HG02678 (cell line): ENCODE measurements around the gene P2RX1.

Source experiments
- ATAC-seq: cut with Tn5 transposase; IDR thresholded peaks from one replicate; pipeline ENCODE4 v1.9.1; 2021; ENCODE audit warnings: mild to moderate bottlenecking, moderate library complexity; ENCODE audit not compliant: unreplicated experiment

The P2RX1 gene

GRCh38 chr17:3889325-3890012, 26.8 kb downstream of the P2RX1 start:
- ATAC-seq, result no peak

- no peak for ATAC-seq
These were observed 27.7 kb downstream of the P2RX1 start for GRCh38 chr17:3888343-3889171.

DNA sequence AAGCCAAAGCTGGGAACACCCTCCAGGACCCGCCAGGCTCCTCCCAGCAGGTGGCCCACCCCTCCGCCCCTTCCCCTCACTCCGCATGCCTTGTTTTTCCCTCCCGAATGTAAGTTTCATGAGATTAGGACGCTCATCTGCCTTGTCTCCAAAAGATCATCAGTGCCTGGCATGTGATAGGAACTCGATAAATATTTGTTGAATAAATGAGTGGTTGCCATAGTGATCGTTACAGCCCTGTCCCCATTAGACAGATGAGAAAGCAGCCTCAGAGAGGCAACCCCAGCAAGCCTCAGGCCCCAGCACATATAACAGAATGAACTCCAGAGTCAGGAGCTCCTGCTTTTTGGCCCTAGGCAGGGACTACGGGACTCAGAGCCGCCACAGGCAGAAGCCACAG, 28.5 kb downstream of the P2RX1 start:
- no peak for ATAC-seq

GRCh38 chr17:3887394-3887793, 28.9 kb downstream of the P2RX1 start:
- no peak for ATAC-seq

GRCh38 chr17:3886776-3887175, 29.5 kb downstream of the P2RX1 start:
- no peak for ATAC-seq

DNA sequence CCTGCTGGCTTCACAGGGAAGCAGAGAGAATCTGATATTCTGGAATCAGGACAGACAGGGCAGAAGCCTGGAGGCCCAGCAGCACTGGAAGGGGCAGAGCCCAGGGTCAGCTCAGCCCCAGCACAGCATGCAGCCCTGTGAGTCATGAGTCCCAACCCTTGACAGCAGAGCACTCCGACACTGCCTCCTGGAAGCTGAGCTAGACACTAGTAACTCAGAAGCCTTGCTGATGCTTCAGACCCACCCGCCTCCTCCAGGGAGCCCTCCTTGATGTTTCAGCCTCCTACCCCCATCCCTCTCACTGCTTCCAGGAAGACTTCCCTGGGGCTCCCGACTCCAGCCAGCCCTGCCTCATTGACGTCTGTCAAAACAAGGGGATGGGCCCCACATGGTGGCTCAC, 30.3 kb downstream of the P2RX1 start:
- no peak for ATAC-seq

- no peak for ATAC-seq
These were observed 31.0 kb downstream of the P2RX1 start for GRCh38 chr17:3885271-3885670.

DNA sequence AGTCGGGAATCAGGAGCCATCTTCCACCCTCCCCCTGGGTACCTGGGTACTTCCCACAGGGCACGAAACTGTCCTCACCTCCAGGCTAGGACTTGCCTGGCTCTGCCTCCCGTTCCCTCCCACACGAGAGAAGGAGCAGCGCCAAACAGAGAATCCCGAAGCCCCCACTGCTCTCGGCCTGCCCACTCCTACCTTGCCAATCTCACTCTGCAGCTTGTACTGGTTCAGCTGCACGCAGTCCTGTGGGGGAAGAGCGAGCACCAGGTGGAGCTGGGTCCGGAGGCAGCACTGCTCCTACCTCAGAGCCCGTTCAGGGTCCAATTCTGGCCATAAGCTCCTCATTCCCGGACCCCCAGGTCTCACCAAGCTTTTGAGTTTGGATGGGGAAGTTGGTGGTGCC, 32.1 kb downstream of the P2RX1 start:
- no peak for ATAC-seq

GRCh38 chr17:3882276-3882675, 34.0 kb downstream of the P2RX1 start:
- ATAC-seq, result no peak

DNA sequence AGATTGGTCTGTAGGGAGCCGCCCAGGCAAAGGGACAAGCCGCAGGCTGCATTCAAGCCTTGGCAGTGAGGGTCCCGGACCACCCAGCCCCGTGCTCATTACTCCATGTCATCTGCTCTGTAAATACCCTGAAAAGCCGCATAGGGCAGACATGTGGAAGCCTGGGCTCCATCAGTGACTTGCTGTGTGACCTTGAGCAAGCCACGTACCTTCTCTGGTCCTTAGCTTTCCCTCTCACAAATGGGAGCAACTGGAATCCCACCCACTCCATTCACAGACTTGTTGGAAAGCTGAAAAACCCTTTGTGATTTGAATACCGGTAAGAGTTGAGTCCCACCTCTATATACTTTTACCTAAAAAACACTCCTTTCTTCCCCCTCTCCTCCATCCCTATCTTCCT, 35.3 kb downstream of the P2RX1 start:
- no peak for ATAC-seq

DNA sequence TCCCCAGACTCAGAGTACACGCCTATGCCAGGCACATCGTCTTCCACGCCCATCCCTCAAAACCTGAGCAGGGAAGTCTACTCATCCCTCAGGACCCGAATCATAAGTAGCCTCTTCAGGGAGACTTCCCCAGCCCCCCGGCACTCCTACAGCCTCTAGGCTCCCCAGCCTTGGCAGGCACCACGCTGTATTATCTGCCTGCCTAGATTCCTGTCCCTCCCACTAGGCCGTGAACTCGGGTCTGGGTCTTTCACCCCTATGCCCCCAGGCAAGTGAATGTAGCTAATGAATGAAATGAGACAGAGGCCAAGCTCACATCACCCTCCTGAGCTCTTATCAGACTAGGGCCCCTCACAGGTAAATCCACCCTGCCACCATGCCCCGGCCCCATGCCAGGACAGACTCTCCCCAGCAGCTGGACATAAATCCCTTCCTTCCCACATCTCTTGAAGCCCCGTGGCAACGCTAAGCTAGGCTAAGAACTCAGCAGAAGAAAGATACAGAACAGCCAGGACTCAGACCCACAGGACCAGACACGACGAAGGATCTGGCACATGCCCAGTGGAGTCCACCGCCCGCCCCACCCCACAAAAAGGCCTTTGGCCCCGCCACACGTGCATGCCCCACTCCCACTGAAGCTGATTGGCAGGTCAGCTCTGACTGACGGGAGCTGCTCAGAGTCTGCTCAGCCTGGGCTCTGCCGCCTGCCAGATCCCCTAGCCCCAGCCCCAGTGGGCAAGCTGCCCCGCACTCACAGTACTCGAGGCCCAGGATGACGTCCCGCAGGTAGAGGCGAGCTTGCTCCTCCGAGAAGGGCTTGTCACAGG, 36.5 kb downstream of the P2RX1 start:
- ATAC-seq, result no peak

DNA sequence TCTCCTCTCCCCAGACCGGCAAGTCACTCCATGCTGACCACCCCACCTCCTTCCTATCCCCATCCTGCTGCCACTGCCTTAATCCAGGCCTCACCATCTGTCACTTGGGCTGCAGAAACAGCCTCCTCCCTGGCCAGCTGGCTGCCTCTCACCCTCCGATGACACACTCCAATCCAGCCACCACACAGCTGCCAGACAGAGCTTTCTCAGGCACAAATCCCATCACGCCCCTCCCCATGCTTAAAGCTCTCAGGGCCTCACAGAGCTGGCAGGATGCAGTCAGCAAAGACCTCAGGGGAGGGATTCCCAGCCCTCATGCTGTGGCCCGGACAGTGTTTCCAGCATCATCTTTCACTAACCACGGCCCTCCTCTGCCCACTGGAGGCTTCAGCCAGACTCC, 37.1 kb downstream of the P2RX1 start:
- no peak for ATAC-seq

DNA sequence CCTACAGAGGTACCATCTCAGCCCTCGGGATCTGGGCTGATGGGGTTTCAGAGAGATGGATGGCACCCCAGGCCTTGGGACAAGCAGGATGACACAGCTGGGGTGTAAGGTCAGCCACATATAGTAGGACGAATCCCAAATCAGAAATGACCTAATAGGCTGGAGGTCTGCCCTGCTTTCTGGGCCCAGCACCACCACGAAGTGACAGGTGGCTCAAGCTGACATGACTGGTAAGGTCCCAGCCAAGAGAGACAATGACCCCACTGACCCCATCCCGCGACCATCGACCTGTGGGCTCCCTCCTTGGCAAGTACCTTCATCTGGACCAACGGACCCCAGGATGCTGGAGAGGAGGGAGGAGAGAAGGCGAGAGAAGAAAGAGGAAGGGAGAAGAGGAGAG, 39.0 kb downstream of the P2RX1 start:
- ATAC-seq, result no peak

DNA sequence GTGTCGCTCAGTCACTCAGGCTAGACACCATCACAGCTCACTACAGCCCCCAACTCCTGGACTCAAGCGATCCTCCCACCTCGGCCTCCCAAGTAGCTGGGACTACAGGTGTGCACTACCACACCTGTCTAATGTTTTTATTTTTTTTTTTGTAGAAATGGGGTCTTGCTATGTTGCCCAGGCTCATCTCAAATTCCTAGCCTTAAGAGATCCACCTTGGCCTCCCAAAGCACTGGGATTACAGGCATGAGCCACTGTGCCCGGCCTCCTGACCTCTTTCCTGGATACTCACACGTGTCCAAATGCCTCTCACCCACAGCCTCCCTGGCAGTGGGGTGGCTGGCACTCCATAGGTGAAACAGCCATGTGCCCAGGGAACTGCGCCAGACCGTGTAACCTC, 40.9 kb downstream of the P2RX1 start:
- ATAC-seq, result no peak

GRCh38 chr17:3873862-3874261, 42.4 kb downstream of the P2RX1 start:
- no peak for ATAC-seq

DNA sequence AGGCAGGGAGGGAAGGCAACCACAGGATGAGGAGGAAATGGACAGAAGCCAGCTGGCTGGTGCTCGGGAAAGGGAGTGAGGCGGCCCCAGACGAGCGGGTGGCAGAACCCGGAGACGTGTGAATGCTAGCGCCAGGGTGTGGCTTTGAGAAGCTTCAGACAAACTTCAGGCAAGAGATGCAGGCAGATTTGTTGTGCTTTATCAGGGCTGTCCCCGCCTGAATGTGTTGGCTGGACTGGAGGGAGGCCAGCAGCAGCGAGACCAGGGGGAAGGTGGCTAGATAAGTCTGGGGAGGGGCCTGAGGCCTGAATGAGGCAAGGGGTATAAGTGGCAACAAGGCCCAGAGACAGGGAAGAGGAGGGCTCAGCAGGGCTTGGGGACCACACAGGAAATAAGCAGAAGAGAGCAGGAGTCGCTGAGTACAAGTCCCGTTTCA, 45.4 kb downstream of the P2RX1 start:
- no peak for ATAC-seq

DNA sequence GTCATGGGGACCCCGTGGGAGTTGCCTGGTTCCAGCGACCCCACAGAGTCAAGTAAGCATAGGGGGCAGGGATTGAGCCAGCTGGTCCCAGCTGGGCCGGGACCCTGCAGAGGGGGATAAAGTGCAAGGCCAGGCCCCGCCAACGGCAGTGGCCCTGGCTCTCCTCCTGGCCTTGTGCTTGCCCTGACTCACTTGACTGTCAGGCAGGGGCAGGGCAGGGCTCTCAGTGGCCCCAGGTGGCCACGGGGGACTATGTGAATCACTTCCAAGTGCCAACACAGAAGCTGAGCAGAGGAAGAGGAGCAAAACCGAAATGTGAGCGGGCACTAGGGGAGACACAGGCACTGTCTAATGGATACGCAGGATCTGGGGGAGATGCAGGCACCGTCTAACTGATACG, 48.7 kb downstream of the P2RX1 start:
- ATAC-seq, result no peak

DNA sequence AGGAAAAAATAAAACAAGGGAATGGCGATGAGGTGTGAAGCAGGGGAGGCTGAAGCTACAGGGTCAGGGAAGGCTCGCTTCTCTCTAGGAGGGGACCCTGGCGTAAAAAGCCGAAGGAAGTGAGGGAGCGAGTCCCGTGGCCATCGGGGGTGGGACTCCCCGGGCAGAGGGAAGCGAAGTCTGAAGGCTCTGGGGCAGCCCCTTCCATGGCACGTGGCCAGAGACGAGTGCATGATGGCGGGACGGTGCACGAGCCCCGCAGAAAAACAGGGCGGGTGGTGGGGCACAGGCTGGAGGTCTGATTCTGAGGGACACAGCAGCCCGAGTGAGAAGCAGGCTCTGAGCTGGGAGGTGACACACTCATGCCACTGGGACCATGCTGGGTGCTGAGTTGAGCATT, 49.2 kb downstream of the P2RX1 start:
- ATAC-seq, result no peak

DNA sequence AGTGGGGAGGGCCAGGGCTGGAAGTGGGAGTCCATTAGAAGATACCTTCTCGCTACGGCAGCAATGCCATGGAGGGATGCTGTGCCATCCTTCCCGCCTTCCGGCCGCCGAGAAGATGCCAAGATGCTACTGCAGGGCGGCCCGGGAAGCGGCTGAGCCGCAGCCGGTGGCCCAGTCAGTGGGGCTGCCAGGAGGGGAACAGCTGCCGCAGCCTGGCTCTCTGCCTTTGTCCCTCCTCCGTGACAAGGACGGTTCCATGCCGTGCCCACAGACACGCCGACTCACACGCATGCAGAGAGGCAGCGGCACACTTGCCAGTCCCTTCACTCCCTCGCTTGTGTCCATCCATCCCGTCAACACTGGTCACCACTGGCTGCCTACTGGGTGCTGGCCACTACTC, 50.0 kb downstream of the P2RX1 start:
- ATAC-seq, result no peak

GRCh38 chr17:3865176-3865575, 51.1 kb downstream of the P2RX1 start:
- ATAC-seq, result no peak

GRCh38 chr17:3864534-3864933, 51.7 kb downstream of the P2RX1 start:
- ATAC-seq, result no peak
